Tibial artery (tissue), 4 donors: Measurements from ENCODE around the gene VPS11.
"Not testable (repeated sequence)": the region's sequence is repeated elsewhere in the genome, so short reads cannot be mapped to it uniquely, and the experiment has no call there.

Experiments used
- DNase-seq, 2 donors: peaks; one replicate each; pipeline ENCODE4 v3.0.0-alpha.2; 2019
- H3K27ac ChIP-seq, 2 donors: fragments of 200-600 bp; sonication (generic) in 1 of 2; 1 replicate in 1 of 2; 2 replicates in 1 of 2; pipeline ENCODE4 v1.5.1; 2018 to 2019; ENCODE audit warnings: mild to moderate bottlenecking in 1 of 2
- H3K27me3 ChIP-seq, 2 donors: fragments of 200-600 bp; sonication (generic) in 1 of 2; one replicate each; pipeline versions ENCODE4 v1.5.1 to v1.6.0; 2016 to 2019
- H3K36me3 ChIP-seq, 3 donors: fragments of 200-600 bp; sonication (generic) in 2 of 3; one replicate each; pipeline ENCODE4 v1.5.1; 2016 to 2019; ENCODE audit warnings: mild to moderate bottlenecking in 2 of 3
- H3K4me1 ChIP-seq, 4 donors: fragments of 200-600 bp; sonication (generic) in 2 of 4; 1 replicate in 3 of 4; 2 replicates in 1 of 4; pipeline ENCODE4 v1.5.1; 2016 to 2019
- H3K4me3 ChIP-seq, 2 donors: fragments of 200-600 bp; sonication (generic) in 1 of 2; 1 replicate in 1 of 2; 2 replicates in 1 of 2; pipeline ENCODE4 v1.5.1; 2018 to 2019; ENCODE audit warnings: mild to moderate bottlenecking in 2 of 2
- H3K9me3 ChIP-seq, 3 donors: fragments of 200-600 bp; sonication (generic) in 1 of 3; one replicate each; pipeline ENCODE4 v1.5.1; 2016 to 2019
- CTCF ChIP-seq, 2 experiments: fragments of 200-600 bp in 1 of 2; fragments of 450-650 bp in 1 of 2; IDR thresholded peaks; one replicate each; pipeline ENCODE4 v1.5.1; 2017 to 2019; ENCODE audit warnings: antibody characterized with exemption in 2 of 2, mild to moderate bottlenecking in 1 of 2, moderate library complexity in 1 of 2
- intact Hi-C: fragments of 100-400 bp; cut with DNase I; formaldehyde crosslinking; loops from one replicate; pipeline ENCODE4 v1.15.0; 2023; ENCODE audit warnings: low total_unique reads

Gene VPS11

GRCh38 chr11:119101759-119102423, 34.3 kb downstream of the VPS11 start, which contains the start of gene DPAGT1:
TSS of gene DPAGT1 (minus strand) at chr11:119101853. CDS start at chr11:119101655, 198 bp downstream.
- DNase-seq, result peak; percentile 95 to 96
- H3K27me3 ChIP-seq, result no peaks in the 10 kb centered on the region
- intact Hi-C loops, result loop anchor here (10.0 kb wide), 1 partner anchor 223 kb away; no protein-coding TSS in a partner anchor

DNA sequence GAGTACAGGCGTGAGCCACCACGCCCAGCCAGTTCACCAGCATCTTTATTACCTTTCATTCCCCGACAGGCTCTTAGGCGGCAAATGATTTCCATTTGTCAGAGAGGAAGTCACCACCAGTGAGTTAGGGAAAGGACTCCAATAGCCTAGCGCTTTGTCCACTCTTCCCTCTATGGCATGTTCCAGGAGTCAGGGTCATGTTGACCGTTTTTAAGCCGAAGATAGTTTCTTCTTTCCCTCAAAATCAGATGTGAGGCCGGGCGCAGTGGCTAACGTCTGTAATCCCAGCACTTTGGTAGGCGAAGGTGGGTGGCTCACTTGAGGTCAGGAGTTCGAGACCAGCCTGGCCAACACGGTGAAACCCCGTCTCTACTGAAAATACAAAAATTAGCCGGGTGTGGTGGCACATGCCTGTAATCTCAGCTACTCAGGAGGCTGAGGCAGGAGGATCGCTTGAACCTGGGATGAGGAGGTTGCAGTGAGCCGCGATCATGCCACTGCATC, 35.6 kb downstream of the VPS11 start:
- H3K9me3 ChIP-seq, DNase-seq, H3K36me3 ChIP-seq, H3K27me3 ChIP-seq: not testable (repeated sequence)
- Histone ChIP-seq H3K4me1 (peaks cover 9 to 41% (median 27%) of the 10 kb centered on the region in 4 donors), H3K4me3 (peak overlapping the region; percentile 63 to 93), H3K27ac (peak overlapping the region; percentile 83 to 93)
- intact Hi-C loops, result loop anchor here (10.0 kb wide), 1 partner anchor 222 kb away; no protein-coding TSS in a partner anchor

More at GRCh38 chr11:119101759-119102423, 34.3 kb downstream of the VPS11 start, which contains the start of gene DPAGT1:
- H3K27ac ChIP-seq, result peak within 1 kb of the TSS; percentile 83 to 93
- no peak for TF ChIP-seq CTCF (IDR thresholded peaks at IDR 0.05)
- H3K4me3 ChIP-seq, result peak within 1 kb of the TSS; percentile 63 to 93
- no peaks in the 10 kb centered on the region for H3K9me3 ChIP-seq
- peaks cover 9 to 37% (median 24%) of the 10 kb centered on the region in 4 donors for H3K4me1 ChIP-seq
- H3K36me3 ChIP-seq, result peaks cover 3 to 16% (median 14%) of the 10 kb centered on the region in 3 donors

DNA sequence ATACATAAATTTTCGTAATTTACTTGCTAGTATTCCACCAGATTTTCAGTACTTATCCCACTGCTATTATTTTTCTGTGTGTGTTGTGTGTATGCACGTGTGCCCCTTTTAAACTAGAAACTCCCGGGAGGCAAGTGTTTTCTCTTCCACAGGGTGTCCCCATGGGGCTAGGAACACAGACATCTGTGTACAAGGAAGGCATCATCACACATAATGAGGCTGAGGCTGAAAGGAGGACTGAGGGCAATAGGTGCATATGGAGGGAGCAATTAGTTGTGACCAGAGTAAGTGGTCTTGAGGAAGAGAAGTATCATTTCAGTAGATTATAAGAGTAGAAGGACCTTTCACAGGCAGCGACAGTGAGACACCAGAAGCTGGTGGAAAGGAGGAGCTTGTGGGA, 36.2 kb downstream of the VPS11 start:
- intact Hi-C loops, result loop anchor here (10.0 kb wide), 1 partner anchor 221 kb away; no protein-coding TSS in a partner anchor
- no peak for DNase-seq
- H3K36me3 ChIP-seq, result no peaks in the 10 kb centered on the region
- H3K27ac ChIP-seq, result peak overlapping the region in 1 of 2 donors; percentile 83
- H3K27me3 ChIP-seq, result no peaks in the 10 kb centered on the region
- no peaks in the 10 kb centered on the region for H3K9me3 ChIP-seq
- TF ChIP-seq CTCF (IDR thresholded peaks at IDR 0.05), result no peak
- H3K4me1 ChIP-seq, result peaks cover 9 to 47% (median 32%) of the 10 kb centered on the region in 4 donors
- no peak overlapping the region for H3K4me3 ChIP-seq

- intact Hi-C loops, result loop anchor here (10.0 kb wide), 1 partner anchor 218 kb away; no protein-coding TSS in a partner anchor
- Histone ChIP-seq H3K27ac (peak within 1 kb of the TSS; percentile 70 to 88), H3K27me3 (no peaks in the 10 kb centered on the region), H3K36me3 (peaks cover 6 to 15% (median 14%) of the 10 kb centered on the region in 3 donors), H3K4me1 (peaks cover 0 to 43% (median 23%) of the 10 kb centered on the region in 4 donors), H3K9me3 (no peaks in the 10 kb centered on the region), H3K4me3 (peak within 1 kb of the TSS; percentile 77 to 95)
- peak; percentile 92 to 96 for DNase-seq
- no peak for TF ChIP-seq CTCF (IDR thresholded peaks at IDR 0.05)
Measured at GRCh38 chr11:119106564-119107537, 39.2 kb downstream of the VPS11 start, which contains the start of gene C2CD2L. TSS of gene C2CD2L (plus strand) at chr11:119107344. CDS start at chr11:119107742, 398 bp downstream.

DNA sequence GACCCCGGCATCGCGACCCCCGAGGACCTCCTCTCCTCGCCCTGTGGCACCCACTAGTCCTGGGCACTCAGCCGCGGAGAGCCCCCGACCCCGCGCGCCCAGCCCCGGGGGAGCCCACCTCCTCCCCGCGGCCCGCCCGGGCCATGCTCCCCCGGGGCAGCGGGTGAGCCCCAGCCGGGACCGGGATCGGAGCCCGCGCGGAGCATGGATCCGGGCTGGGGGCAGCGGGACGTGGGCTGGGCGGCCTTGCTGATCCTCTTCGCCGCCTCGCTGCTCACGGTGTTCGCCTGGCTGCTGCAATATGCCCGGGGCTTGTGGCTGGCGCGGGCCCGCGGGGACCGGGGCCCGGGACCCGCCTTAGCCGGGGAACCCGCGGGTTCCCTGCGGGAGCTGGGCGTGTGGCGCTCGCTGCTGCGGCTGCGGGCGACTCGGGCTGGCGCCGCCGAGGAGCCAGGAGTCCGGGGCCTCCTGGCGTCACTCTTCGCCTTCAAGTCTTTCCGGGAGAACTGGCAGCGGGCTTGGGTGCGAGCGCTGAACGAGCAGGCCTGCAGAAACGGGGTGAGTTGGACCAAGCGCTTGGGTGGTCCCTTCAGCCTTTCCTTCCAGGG, 40.0 kb downstream of the VPS11 start:
- TF ChIP-seq CTCF (IDR thresholded peaks at IDR 0.05), result no peak
- Histone ChIP-seq H3K36me3 (peaks cover 12 to 22% (median 22%) of the 10 kb centered on the region in 3 donors), H3K9me3 (no peaks in the 10 kb centered on the region), H3K4me1 (peaks cover 0 to 43% (median 23%) of the 10 kb centered on the region in 4 donors), H3K4me3 (peak overlapping the region; percentile 77 to 95), H3K27me3 (no peaks in the 10 kb centered on the region), H3K27ac (peak overlapping the region; percentile 70 to 88)
- intact Hi-C loops, result loop anchor here (10.0 kb wide), 1 partner anchor 217 kb away; no protein-coding TSS in a partner anchor
- no peak for DNase-seq
